Mucosa of rectum (tissue), 2 donors: ENCODE data around the gene GRIP2.

Source experiments
- H3K27ac ChIP-seq, 2 donors: one replicate each; pipeline ENCODE4 v1.7.0; 2013; ENCODE audit warnings: inconsistent platforms in 2 of 2, low read depth in 2 of 2, low read length in 2 of 2
- H3K27me3 ChIP-seq, 2 donors: one replicate each; pipeline ENCODE4 v1.7.0; 2013; ENCODE audit warnings: low read length in 2 of 2; ENCODE audit not compliant: control insufficient read depth in 2 of 2, insufficient read depth in 2 of 2
- H3K36me3 ChIP-seq, 2 donors: one replicate each; pipeline ENCODE4 v1.7.0; 2013; ENCODE audit warnings: low read length in 2 of 2; ENCODE audit not compliant: control insufficient read depth in 2 of 2, insufficient read depth in 2 of 2
- H3K4me1 ChIP-seq, 2 donors: one replicate each; pipeline ENCODE4 v1.7.0; 2013; ENCODE audit warnings: low read length in 2 of 2, mild to moderate bottlenecking in 1 of 2; ENCODE audit not compliant: control insufficient read depth in 2 of 2, insufficient read depth in 2 of 2
- H3K4me3 ChIP-seq, 2 donors: one replicate each; pipeline ENCODE4 v1.7.0; 2013; ENCODE audit warnings: low read length in 2 of 2
- H3K9ac ChIP-seq, 2 donors: one replicate each; pipeline ENCODE4 v1.7.0; 2013; ENCODE audit warnings: low read length in 2 of 2, low read depth in 1 of 2, mild to moderate bottlenecking in 1 of 2
- H3K9me3 ChIP-seq, 2 donors: one replicate each; pipeline ENCODE4 v1.7.0; 2013; ENCODE audit warnings: low read length in 2 of 2; ENCODE audit not compliant: control insufficient read depth in 2 of 2
- donor health status: healthy.
- donor health status: Normal muscosa, but diverticular disease.

The GRIP2 gene

GRCh38 chr3:14539742-14540491 is at the start of gene GRIP2:
TSS of gene GRIP2 (minus strand) at chr3:14540342. CDS start at chr3:14540308, 34 bp downstream.
- Histone ChIP-seq H3K36me3 (no peaks in the 10 kb centered on the region), H3K9ac (no peak within 1 kb of the TSS), H3K4me1 (no peaks in the 10 kb centered on the region), H3K27me3 (no peaks in the 10 kb centered on the region), H3K9me3 (no peaks in the 10 kb centered on the region), H3K27ac (no peak within 1 kb of the TSS), H3K4me3 (no peak within 1 kb of the TSS)

- Histone ChIP-seq H3K36me3 (no peaks in the 10 kb centered on the region), H3K9me3 (no peaks in the 10 kb centered on the region), H3K27ac (no peak overlapping the region), H3K9ac (no peak overlapping the region), H3K27me3 (peaks cover 0 to 5% of the 10 kb centered on the region in 2 donors), H3K4me1 (no peaks in the 10 kb centered on the region), H3K4me3 (no peak overlapping the region)
Measured at GRCh38 chr3:14588425-14589112, 48.4 kb upstream of the GRIP2 start.

GRCh38 chr3:14587740-14588360 is 47.7 kb upstream of the GRIP2 start:
- Histone ChIP-seq H3K4me3 (no peak overlapping the region), H3K36me3 (no peaks in the 10 kb centered on the region), H3K9ac (no peak overlapping the region), H3K9me3 (no peaks in the 10 kb centered on the region), H3K27me3 (peaks cover 0 to 7% of the 10 kb centered on the region in 2 donors), H3K4me1 (no peaks in the 10 kb centered on the region), H3K27ac (no peak overlapping the region)

GRCh38 chr3:14586611-14587010 is 46.5 kb upstream of the GRIP2 start:
- Histone ChIP-seq H3K27me3 (peaks cover 0 to 9% of the 10 kb centered on the region in 2 donors), H3K36me3 (no peaks in the 10 kb centered on the region), H3K9ac (no peak overlapping the region), H3K27ac (no peak overlapping the region), H3K9me3 (no peaks in the 10 kb centered on the region), H3K4me3 (no peak overlapping the region), H3K4me1 (no peaks in the 10 kb centered on the region)

GRCh38 chr3:14583548-14584091 is 43.5 kb upstream of the GRIP2 start:
- no peaks in the 10 kb centered on the region for H3K4me1 ChIP-seq
- H3K9me3 ChIP-seq = no peaks in the 10 kb centered on the region
- no peak overlapping the region for H3K27ac ChIP-seq
- peaks cover 0 to 9% of the 10 kb centered on the region in 2 donors for H3K27me3 ChIP-seq
- H3K4me3 ChIP-seq = no peak overlapping the region
- no peak overlapping the region for H3K9ac ChIP-seq
- no peaks in the 10 kb centered on the region for H3K36me3 ChIP-seq

GRCh38 chr3:14582045-14582410 is 41.9 kb upstream of the GRIP2 start:
- no peaks in the 10 kb centered on the region for H3K4me1 ChIP-seq
- H3K4me3 ChIP-seq = no peak overlapping the region
- peaks cover 0 to 13% of the 10 kb centered on the region in 2 donors for H3K27me3 ChIP-seq
- H3K27ac ChIP-seq = no peak overlapping the region
- H3K9me3 ChIP-seq = no peaks in the 10 kb centered on the region
- H3K9ac ChIP-seq = no peak overlapping the region
- no peaks in the 10 kb centered on the region for H3K36me3 ChIP-seq

GRCh38 chr3:14581334-14582044 is 41.3 kb upstream of the GRIP2 start:
- peaks cover 0 to 13% of the 10 kb centered on the region in 2 donors for H3K27me3 ChIP-seq
- no peaks in the 10 kb centered on the region for H3K36me3 ChIP-seq
- no peaks in the 10 kb centered on the region for H3K9me3 ChIP-seq

GRCh38 chr3:14577897-14578296 is 37.8 kb upstream of the GRIP2 start:
- Histone ChIP-seq H3K27me3 (peaks cover 0 to 7% of the 10 kb centered on the region in 2 donors), H3K36me3 (no peaks in the 10 kb centered on the region)

More at GRCh38 chr3:14581334-14582044, 41.3 kb upstream of the GRIP2 start:
- H3K27ac ChIP-seq = no peak overlapping the region
- no peak overlapping the region for H3K9ac ChIP-seq
- no peaks in the 10 kb centered on the region for H3K4me1 ChIP-seq
- no peak overlapping the region for H3K4me3 ChIP-seq

GRCh38 chr3:14576163-14576562 is 36.0 kb upstream of the GRIP2 start:
- Histone ChIP-seq H3K27ac (no peak overlapping the region), H3K4me3 (no peak overlapping the region), H3K4me1 (no peaks in the 10 kb centered on the region), H3K9me3 (no peaks in the 10 kb centered on the region), H3K36me3 (no peaks in the 10 kb centered on the region), H3K9ac (no peak overlapping the region), H3K27me3 (peaks cover 0 to 5% of the 10 kb centered on the region in 2 donors)

More at GRCh38 chr3:14577897-14578296, 37.8 kb upstream of the GRIP2 start:
- H3K9ac ChIP-seq = no peak overlapping the region
- no peaks in the 10 kb centered on the region for H3K9me3 ChIP-seq
- H3K4me3 ChIP-seq = no peak overlapping the region
- no peaks in the 10 kb centered on the region for H3K4me1 ChIP-seq
- H3K27ac ChIP-seq = no peak overlapping the region
